Measurements from ENCODE around the gene RNF181.

DNA sequence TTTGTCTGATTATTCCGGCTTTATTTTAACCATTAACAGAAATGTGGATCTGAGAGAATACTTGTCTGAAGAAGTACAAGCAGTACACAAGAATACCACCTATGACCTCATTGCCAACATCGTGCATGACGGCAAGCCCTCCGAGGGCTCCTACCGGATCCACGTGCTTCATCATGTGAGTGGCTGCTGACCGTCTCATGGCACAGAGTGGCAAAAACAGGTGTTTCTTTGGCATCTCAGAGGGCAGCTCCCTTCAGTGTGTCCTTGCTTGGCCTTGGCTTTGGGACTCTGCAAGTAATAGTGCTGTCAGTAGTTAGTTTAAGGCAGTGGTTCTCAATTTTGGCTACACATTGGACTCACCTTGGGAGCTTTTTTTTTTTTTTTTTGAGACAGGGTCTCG lies 49.4 kb downstream of the RNF181 start:
- TF ChIP-seq, protein P1, sequence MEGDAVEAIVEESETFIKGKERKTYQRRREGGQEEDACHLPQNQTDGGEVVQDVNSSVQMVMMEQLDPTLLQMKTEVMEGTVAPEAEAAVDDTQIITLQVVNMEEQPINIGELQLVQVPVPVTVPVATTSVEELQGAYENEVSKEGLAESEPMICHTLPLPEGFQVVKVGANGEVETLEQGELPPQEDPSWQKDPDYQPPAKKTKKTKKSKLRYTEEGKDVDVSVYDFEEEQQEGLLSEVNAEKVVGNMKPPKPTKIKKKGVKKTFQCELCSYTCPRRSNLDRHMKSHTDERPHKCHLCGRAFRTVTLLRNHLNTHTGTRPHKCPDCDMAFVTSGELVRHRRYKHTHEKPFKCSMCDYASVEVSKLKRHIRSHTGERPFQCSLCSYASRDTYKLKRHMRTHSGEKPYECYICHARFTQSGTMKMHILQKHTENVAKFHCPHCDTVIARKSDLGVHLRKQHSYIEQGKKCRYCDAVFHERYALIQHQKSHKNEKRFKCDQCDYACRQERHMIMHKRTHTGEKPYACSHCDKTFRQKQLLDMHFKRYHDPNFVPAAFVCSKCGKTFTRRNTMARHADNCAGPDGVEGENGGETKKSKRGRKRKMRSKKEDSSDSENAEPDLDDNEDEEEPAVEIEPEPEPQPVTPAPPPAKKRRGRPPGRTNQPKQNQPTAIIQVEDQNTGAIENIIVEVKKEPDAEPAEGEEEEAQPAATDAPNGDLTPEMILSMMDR (IDR thresholded peaks at IDR 0.05), result no peak
- no peak for TF ChIP-seq POLR2A (IDR thresholded peaks at IDR 0.05)
- TF ChIP-seq EP300 (IDR thresholded peaks at IDR 0.05; ENCODE audit: low read depth), result no peak
- TF ChIP-seq POLR2AphosphoS5 (IDR thresholded peaks at IDR 0.05), result no peak

Measured in transverse colon (tissue), 4 donors.